Neuronal stem cell (in vitro differentiated cells): ENCODE measurements around the gene LRRC10.
"Not testable (repeated sequence)": the region's sequence is repeated elsewhere in the genome, so short reads cannot be mapped to it uniquely, and the experiment has no call there.

Experiments used
- DNase-seq: peaks from one replicate; pipeline ENCODE4 v3.0.0-alpha.2; 2013; ENCODE audit warnings: low spot score
- H2AFZ ChIP-seq: one replicate; pipeline ENCODE4 v1.6.1; 2013; ENCODE audit warnings: mild to moderate bottlenecking, low read length, inconsistent platforms
- H2AK5ac ChIP-seq: 2 replicates; pipeline ENCODE4 v1.6.1; 2013; ENCODE audit warnings: low read depth, mild to moderate bottlenecking, inconsistent platforms, low read length, moderate library complexity, mixed read lengths
- H2BK120ac ChIP-seq: 2 replicates; pipeline ENCODE4 v1.6.1; 2013; ENCODE audit warnings: low read depth, mild to moderate bottlenecking, inconsistent platforms, low read length, moderate library complexity, mixed read lengths
- H2BK12ac ChIP-seq: one replicate; pipeline ENCODE4 v1.6.1; 2013; ENCODE audit warnings: low read length, inconsistent platforms
- H2BK15ac ChIP-seq: 2 replicates; pipeline ENCODE4 v1.6.1; 2013; ENCODE audit warnings: mild to moderate bottlenecking, low read length, inconsistent platforms, mixed read lengths
- H2BK5ac ChIP-seq: one replicate; pipeline ENCODE4 v1.6.1; 2013; ENCODE audit warnings: inconsistent platforms, mild to moderate bottlenecking, low read length, moderate library complexity
- H3K14ac ChIP-seq: one replicate; pipeline ENCODE4 v1.6.1; 2013; ENCODE audit warnings: low read length, inconsistent platforms
- H3K18ac ChIP-seq: 2 replicates; pipeline ENCODE4 v1.6.1; 2013; ENCODE audit warnings: low read length, inconsistent platforms
- H3K23ac ChIP-seq: 2 replicates; pipeline ENCODE4 v1.6.1; 2013; ENCODE audit warnings: low read depth, mild to moderate bottlenecking, mixed read lengths, low read length, inconsistent platforms; ENCODE audit not compliant: poor library complexity
- H3K27ac ChIP-seq: replicated peaks from 3 replicates; pipeline ENCODE4 v1.5.1; 2013; ENCODE audit warnings: low read length, inconsistent platforms
- H3K27me3 ChIP-seq, 3 experiments: 2 replicates each; pipeline ENCODE4 v1.6.1; 2013; ENCODE audit warnings: low read length in 3 of 3, mild to moderate bottlenecking in 2 of 3, inconsistent platforms in 1 of 3, low read depth in 1 of 3, mixed read lengths in 1 of 3, moderate library complexity in 1 of 3; ENCODE audit not compliant: control insufficient read depth in 3 of 3, insufficient read depth in 3 of 3
- H3K36me3 ChIP-seq, 2 donors: replicated peaks in 1 of 2; 2 replicates each; pipeline ENCODE4 v1.6.1; 2013; ENCODE audit warnings: low read length in 2 of 2; ENCODE audit not compliant: control insufficient read depth in 2 of 2, insufficient read depth in 2 of 2
- H3K4ac ChIP-seq: 2 replicates; pipeline ENCODE4 v1.6.1; 2013; ENCODE audit warnings: inconsistent platforms, mild to moderate bottlenecking, low read length, moderate library complexity
- H3K4me1 ChIP-seq, 2 donors: 1 replicate in 1 of 2; 2 replicates in 1 of 2; pipeline ENCODE4 v1.6.1; 2013; ENCODE audit warnings: low read length in 2 of 2, low read depth in 1 of 2; ENCODE audit not compliant: control insufficient read depth in 2 of 2, insufficient read depth in 1 of 2
- H3K4me2 ChIP-seq: one replicate; pipeline ENCODE4 v1.6.1; 2013; ENCODE audit warnings: mild to moderate bottlenecking, low read length, inconsistent platforms; ENCODE audit not compliant: insufficient read depth, poor library complexity, severe bottlenecking
- H3K4me3 ChIP-seq, 2 donors: 2 replicates each; pipeline ENCODE4 v1.5.1; 2013; ENCODE audit warnings: low read length in 2 of 2, mild to moderate bottlenecking in 2 of 2, inconsistent platforms in 1 of 2, moderate library complexity in 1 of 2
- H3K79me1 ChIP-seq: one replicate; pipeline ENCODE4 v1.6.1; 2013; ENCODE audit warnings: low read depth, mild to moderate bottlenecking, inconsistent platforms, low read length, moderate library complexity
- H3K9ac ChIP-seq: one replicate; pipeline ENCODE4 v1.6.1; 2013; ENCODE audit warnings: mild to moderate bottlenecking, low read depth, low read length, inconsistent platforms; ENCODE audit not compliant: poor library complexity
- H3K9me3 ChIP-seq, 2 donors: replicated peaks in 1 of 2; 2 replicates each; pipeline versions ENCODE3 to v1.6.1; 2013; ENCODE audit warnings: low read length in 2 of 2, mild to moderate bottlenecking in 2 of 2, inconsistent platforms in 1 of 2, low read depth in 1 of 2, mixed read lengths in 1 of 2, moderate library complexity in 1 of 2; ENCODE audit not compliant: control insufficient read depth in 2 of 2, insufficient read depth in 1 of 2
- H4K8ac ChIP-seq: one replicate; pipeline ENCODE4 v1.6.1; 2013; ENCODE audit warnings: low read depth, mild to moderate bottlenecking, inconsistent platforms, low read length, moderate library complexity
- H4K91ac ChIP-seq: one replicate; pipeline ENCODE4 v1.6.1; 2013; ENCODE audit warnings: low read length, low read depth, mild to moderate bottlenecking, inconsistent platforms; ENCODE audit not compliant: poor library complexity
- WGBS, 2 donors: extraction: QIAGEN DNeasy Blood & Tissue Kit; methylation state at CpG; one replicate each; pipeline ENCODE4 v1.1.7; 2013; ENCODE audit warnings: missing lambda C conversion rate in 2 of 2, mixed read lengths in 1 of 2; ENCODE audit not compliant: insufficient read length in 2 of 2, insufficient replicate concordance in 1 of 2; ENCODE audit errors: extremely low coverage in 2 of 2; 5-methylcytosine and 5-hydroxymethylcytosine counted together

Gene LRRC10

DNA sequence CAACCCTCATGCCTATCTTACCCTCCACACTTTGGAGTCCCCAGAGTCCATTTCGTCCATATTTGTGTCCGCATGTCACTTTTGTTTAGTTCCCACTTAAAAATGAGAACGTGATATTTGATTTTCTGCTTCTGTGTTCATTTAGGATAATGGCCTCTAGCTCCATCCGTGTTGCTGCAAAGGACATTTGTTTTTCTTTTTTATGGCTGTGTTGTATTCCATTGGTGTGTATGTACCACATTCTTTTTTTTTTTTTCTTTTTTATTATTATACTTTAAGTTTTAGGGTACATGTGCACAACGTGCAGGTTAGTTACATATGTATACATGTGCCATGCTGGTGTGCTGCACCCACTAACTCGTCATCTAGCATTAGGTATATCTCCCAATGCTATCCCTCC, 7.2 kb downstream of the LRRC10 start:
- not testable (repeated sequence) for H4K91ac ChIP-seq, H3K9me3 ChIP-seq, H2AK5ac ChIP-seq, H3K27me3 ChIP-seq, H4K8ac ChIP-seq, H3K18ac ChIP-seq, H3K79me1 ChIP-seq, H2BK15ac ChIP-seq, H2AFZ ChIP-seq, H3K4me3 ChIP-seq, H2BK5ac ChIP-seq, H2BK12ac ChIP-seq, H3K4me2 ChIP-seq, DNase-seq, H3K4ac ChIP-seq, H2BK120ac ChIP-seq, H3K23ac ChIP-seq, H3K14ac ChIP-seq, H3K27ac ChIP-seq, H3K4me1 ChIP-seq, H3K9ac ChIP-seq
- no CpG with 5 or more reads among the region's 6 CpGs for WGBS, 2 donors
- H3K36me3 ChIP-seq, result peaks cover 21 to 50% of the 10 kb centered on the region in 2 donors

DNA sequence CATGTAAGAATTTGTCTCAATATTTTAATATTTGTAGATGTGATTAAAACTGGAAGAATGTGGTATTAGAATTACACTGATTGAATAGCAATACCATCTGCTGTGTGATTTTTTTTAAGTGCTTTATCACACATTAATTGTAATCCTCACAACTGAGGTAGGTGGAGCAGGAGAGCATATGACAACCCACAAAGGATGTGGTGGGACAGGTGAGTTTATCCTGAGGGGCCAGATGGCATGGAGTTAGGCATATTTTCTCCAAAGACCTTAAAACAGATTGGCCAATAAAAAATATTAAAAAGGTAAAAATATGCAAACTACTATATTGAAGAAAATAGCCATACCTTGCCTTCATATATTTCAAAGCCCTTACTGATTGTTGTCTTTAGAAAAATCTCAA, 7.8 kb downstream of the LRRC10 start:
- Histone ChIP-seq H3K4me2 (no peak overlapping the region), H3K14ac (no peak overlapping the region), H3K79me1 (no peaks in the 10 kb centered on the region), H3K36me3 (peaks cover 23 to 56% of the 10 kb centered on the region in 2 donors), H2BK15ac (no peak overlapping the region), H4K91ac (no peak overlapping the region), H3K4ac (no peak overlapping the region), H2AK5ac (no peak overlapping the region), H3K27ac (no peak overlapping the region), H3K4me1 (no peaks in the 10 kb centered on the region), H4K8ac (no peak overlapping the region), H2AFZ (no peak overlapping the region), H3K18ac (no peak overlapping the region), H2BK12ac (no peak overlapping the region), H3K23ac (no peak overlapping the region), H2BK5ac (no peak overlapping the region), H3K27me3 (no peaks in the 10 kb centered on the region), H2BK120ac (no peak overlapping the region), H3K9ac (no peak overlapping the region), H3K4me3 (no peak overlapping the region), H3K9me3 (no peaks in the 10 kb centered on the region)
- no peak for DNase-seq

DNA sequence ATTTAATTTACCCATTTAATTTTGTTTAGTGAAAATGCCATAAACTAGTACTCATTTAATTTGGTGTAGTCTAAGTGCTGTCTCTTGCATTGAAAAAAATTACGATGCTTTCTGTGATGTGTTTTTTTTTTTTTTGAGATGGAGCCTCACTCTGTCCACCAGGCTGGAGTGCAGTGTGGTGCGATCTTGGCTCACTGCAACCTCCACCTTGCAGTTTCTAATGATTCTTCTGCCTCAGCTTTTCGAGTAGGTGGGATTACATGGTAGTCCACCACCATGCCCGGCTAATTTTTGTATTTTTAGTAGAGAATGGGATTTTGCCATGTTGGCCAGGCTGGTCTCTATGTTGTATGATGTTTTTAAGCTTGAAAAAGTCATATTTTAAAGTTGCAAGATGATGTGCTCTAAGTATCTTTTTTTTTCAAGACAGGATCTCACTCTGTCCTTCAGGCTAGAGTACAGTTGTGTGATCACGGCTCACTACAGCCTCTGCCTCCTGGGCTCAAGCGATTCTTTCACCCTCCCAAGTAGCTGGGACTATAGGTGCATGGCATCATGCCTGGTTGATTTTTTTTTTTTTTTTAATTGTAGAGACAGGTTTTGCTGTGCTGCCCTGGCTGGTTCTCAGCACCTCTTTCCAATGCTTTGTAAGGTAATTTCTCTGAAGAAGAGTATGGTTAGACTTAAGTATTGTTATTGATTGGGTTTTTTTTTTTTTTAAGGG, 8.6 kb downstream of the LRRC10 start:
- H3K4me2 ChIP-seq, result no peak overlapping the region
- no peak overlapping the region for H4K91ac ChIP-seq
- no peak overlapping the region for H2BK15ac ChIP-seq
- no peak overlapping the region for H3K18ac ChIP-seq
- no peak overlapping the region for H2BK5ac ChIP-seq
- H3K9ac ChIP-seq, result no peak overlapping the region
- DNase-seq, result no peak
- no peak overlapping the region for H3K23ac ChIP-seq
- WGBS, 2 donors, result no CpG with 5 or more reads among the region's 6 CpGs
- H2AFZ ChIP-seq, result no peak overlapping the region
- H3K27me3 ChIP-seq, result no peaks in the 10 kb centered on the region
- H3K4me3 ChIP-seq, result no peak overlapping the region
- H2BK12ac ChIP-seq, result no peak overlapping the region
- no peak overlapping the region for H3K4ac ChIP-seq
- H3K36me3 ChIP-seq, result peaks cover 26 to 65% of the 10 kb centered on the region in 2 donors
- H2AK5ac ChIP-seq, result no peak overlapping the region
- no peaks in the 10 kb centered on the region for H3K4me1 ChIP-seq
- H3K79me1 ChIP-seq, result no peaks in the 10 kb centered on the region
- no peaks in the 10 kb centered on the region for H3K9me3 ChIP-seq
- H4K8ac ChIP-seq, result no peak overlapping the region
- no peak overlapping the region for H3K14ac ChIP-seq
- no peak overlapping the region for H3K27ac ChIP-seq
- H2BK120ac ChIP-seq, result no peak overlapping the region

DNA sequence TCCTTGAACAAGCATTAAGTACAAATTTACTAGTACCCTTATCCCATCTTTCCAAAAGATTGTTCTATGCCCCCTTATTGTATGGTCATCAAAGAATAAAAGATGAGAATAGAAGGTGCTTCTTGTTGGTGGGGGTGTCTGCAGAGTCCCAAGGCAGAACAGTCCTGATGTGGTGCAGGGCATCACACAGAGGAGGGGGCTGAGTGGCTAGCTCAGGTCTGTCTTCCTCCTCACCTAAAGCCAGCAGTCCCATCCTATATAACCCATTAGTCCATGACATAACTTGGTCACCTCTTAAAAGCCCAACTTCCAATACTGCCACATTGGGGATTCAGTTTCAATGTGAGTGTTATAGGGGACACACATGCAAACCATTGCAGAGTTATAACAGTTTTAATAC, 9.9 kb downstream of the LRRC10 start:
- Histone ChIP-seq H2AK5ac (no peak overlapping the region), H4K8ac (no peak overlapping the region), H3K27ac (no peak overlapping the region), H3K4me3 (no peak overlapping the region), H3K36me3 (peaks cover 27 to 78% of the 10 kb centered on the region in 2 donors), H3K27me3 (no peaks in the 10 kb centered on the region), H3K79me1 (peaks cover under 1% of the 10 kb centered on the region), H3K23ac (no peak overlapping the region), H3K4ac (no peak overlapping the region), H2BK12ac (no peak overlapping the region), H2BK15ac (no peak overlapping the region), H3K4me2 (no peak overlapping the region), H2AFZ (no peak overlapping the region), H2BK120ac (no peak overlapping the region), H3K4me1 (no peaks in the 10 kb centered on the region), H3K9me3 (no peaks in the 10 kb centered on the region), H3K14ac (no peak overlapping the region), H3K18ac (no peak overlapping the region), H2BK5ac (no peak overlapping the region), H4K91ac (no peak overlapping the region), H3K9ac (no peak overlapping the region)
- no peak for DNase-seq
